ENCODE results near the gene SSX4B. TPM values are rescaled to one million over a fixed set of nuclear protein-coding genes. Genes with fewer than 3 reads are reported as not detected.

SSX4B gene
- total and polyA plus RNA-seq, 2 donors (not counting 1 experiment from before 2014, with no cell fraction given) = not detected

GRCh38 chrX:48459483-48459882 lies 47.7 kb upstream of the SSX4B start:
- Histone ChIP-seq H3K4me2 (ENCODE audit: extremely low read depth, insufficient read depth, low read length) (no peak overlapping the region), H4K20me1 (ENCODE audit: control insufficient read depth, extremely low read depth, insufficient read depth, low read length) (no peaks in the 10 kb centered on the region), H3K27me3 (ENCODE audit: control insufficient read depth, insufficient read depth, low read length) (no peaks in the 10 kb centered on the region), H3K27ac (ENCODE audit: insufficient read depth, low read length) (no peak overlapping the region), H3K79me2 (ENCODE audit: control insufficient read depth, insufficient read depth, low read length) (no peaks in the 10 kb centered on the region), H2AFZ (ENCODE audit: low read length) (no peak overlapping the region), H3K9me3 (ENCODE audit: control insufficient read depth, insufficient read depth, low read depth, low read length) (no peaks in the 10 kb centered on the region), H3K4me3 (replicated peaks in 1 of 4; ENCODE audit: control extremely low read depth in 1 of 4, insufficient read depth in 1 of 4, low read depth in 3 of 4, low read length in 4 of 4) (no peak overlapping the region), H3K36me3 (ENCODE audit: control insufficient read depth, insufficient read depth, low read length) (no peaks in the 10 kb centered on the region), H3K4me1 (ENCODE audit: control insufficient read depth, extremely low read depth, insufficient read depth, low read length) (no peaks in the 10 kb centered on the region), H3K9ac (ENCODE audit: insufficient read depth, low read length) (no peak overlapping the region)
- DNase-seq (ENCODE audit: low read depth in 2 of 2) = no peak
- no peak for TF ChIP-seq EZH2 (IDR thresholded peaks at IDR 0.05; ENCODE audit: low read length, missing control alignments)
- TF ChIP-seq CTCF (conservative IDR thresholded peaks at IDR 0.05 in 1 of 2, IDR thresholded peaks at IDR 0.05 in 1 of 2; ENCODE audit: low read depth in 1 of 2, low read length in 2 of 2) = no peak

DNA sequence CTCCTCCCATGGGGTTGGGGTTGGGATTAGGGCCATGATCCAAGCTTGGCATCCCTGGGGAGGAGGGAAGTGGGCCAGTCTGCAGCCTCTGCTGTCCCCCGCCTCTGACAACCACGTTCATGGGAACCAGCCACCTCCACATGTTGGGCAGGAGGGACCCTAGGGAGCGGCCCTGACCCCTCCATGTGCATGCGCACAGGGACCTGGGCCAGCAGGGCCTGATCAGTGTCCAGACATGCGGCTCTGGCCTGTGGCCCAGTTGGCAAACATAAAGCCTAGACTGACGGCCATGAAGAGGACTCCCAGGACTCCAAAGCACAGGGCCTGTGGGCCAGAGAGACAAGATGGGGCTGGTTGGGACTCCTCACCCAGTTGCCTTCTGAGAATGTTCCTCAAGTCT lies 47.0 kb upstream of the SSX4B start:
- H3K79me2 ChIP-seq (ENCODE audit: control insufficient read depth, insufficient read depth, low read length) = no peaks in the 10 kb centered on the region
- H3K4me3 ChIP-seq (replicated peaks in 1 of 4; ENCODE audit: control extremely low read depth in 1 of 4, insufficient read depth in 1 of 4, low read depth in 3 of 4, low read length in 4 of 4) = no peak overlapping the region
- H3K4me1 ChIP-seq (ENCODE audit: control insufficient read depth, extremely low read depth, insufficient read depth, low read length) = no peaks in the 10 kb centered on the region
- H3K36me3 ChIP-seq (ENCODE audit: control insufficient read depth, insufficient read depth, low read length) = no peaks in the 10 kb centered on the region
- H3K27ac ChIP-seq (ENCODE audit: insufficient read depth, low read length) = no peak overlapping the region
- no peak overlapping the region for H3K9ac ChIP-seq (ENCODE audit: insufficient read depth, low read length)
- H2AFZ ChIP-seq (ENCODE audit: low read length) = no peak overlapping the region
- no peaks in the 10 kb centered on the region for H3K27me3 ChIP-seq (ENCODE audit: control insufficient read depth, insufficient read depth, low read length)
- H3K4me2 ChIP-seq (ENCODE audit: extremely low read depth, insufficient read depth, low read length) = no peak overlapping the region
- no peaks in the 10 kb centered on the region for H3K9me3 ChIP-seq (ENCODE audit: control insufficient read depth, insufficient read depth, low read depth, low read length)
- H4K20me1 ChIP-seq (ENCODE audit: control insufficient read depth, extremely low read depth, insufficient read depth, low read length) = no peaks in the 10 kb centered on the region
- DNase-seq (ENCODE audit: low read depth in 2 of 2) = no peak
- TF ChIP-seq CTCF (conservative IDR thresholded peaks at IDR 0.05 in 1 of 2, IDR thresholded peaks at IDR 0.05 in 1 of 2; ENCODE audit: low read depth in 1 of 2, low read length in 2 of 2) (no peak), EZH2 (IDR thresholded peaks at IDR 0.05; ENCODE audit: low read length, missing control alignments) (no peak)

DNA sequence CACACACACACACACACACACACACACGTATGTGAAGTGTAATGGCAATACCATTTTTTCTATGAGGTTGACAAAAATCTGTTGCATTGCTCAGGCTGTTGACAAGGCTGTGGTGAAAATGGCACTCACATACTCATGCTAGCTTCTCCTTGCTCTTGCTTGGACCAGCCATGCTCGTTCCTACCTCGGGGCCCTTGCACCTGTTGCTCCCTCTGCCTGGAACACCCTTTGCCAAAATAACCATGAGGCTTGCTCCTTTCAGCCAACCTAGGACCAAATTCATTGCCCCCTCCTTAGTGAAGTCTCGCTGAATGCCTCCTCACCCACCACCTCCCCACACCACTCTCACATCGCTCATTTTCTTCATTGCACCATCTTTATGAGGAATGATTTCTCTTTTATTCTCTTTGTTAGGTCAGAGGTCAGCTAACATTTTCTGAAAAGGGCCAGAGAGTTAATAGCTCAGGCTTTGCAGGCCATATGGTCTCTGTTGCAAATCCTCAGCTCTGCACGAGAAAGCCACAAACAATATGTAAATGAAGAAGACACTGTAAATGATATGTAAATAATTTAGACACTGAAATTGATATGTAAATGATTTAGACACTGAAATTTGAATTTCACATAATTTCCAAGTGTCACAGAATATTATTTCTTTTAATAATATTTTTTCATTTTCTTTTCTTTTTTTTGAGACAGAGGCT lies 45.0 kb upstream of the SSX4B start:
- H3K36me3 ChIP-seq (ENCODE audit: control insufficient read depth, insufficient read depth, low read length) = no peaks in the 10 kb centered on the region
- H2AFZ ChIP-seq (ENCODE audit: low read length) = no peak overlapping the region
- no peaks in the 10 kb centered on the region for H4K20me1 ChIP-seq (ENCODE audit: control insufficient read depth, extremely low read depth, insufficient read depth, low read length)
- no peak for DNase-seq (ENCODE audit: low read depth in 2 of 2)
- H3K27ac ChIP-seq (ENCODE audit: insufficient read depth, low read length) = no peak overlapping the region
- H3K4me1 ChIP-seq (ENCODE audit: control insufficient read depth, extremely low read depth, insufficient read depth, low read length) = no peaks in the 10 kb centered on the region
- no peaks in the 10 kb centered on the region for H3K27me3 ChIP-seq (ENCODE audit: control insufficient read depth, insufficient read depth, low read length)
- H3K4me3 ChIP-seq (replicated peaks in 1 of 4; ENCODE audit: control extremely low read depth in 1 of 4, insufficient read depth in 1 of 4, low read depth in 3 of 4, low read length in 4 of 4) = no peak overlapping the region
- H3K9me3 ChIP-seq (ENCODE audit: control insufficient read depth, insufficient read depth, low read depth, low read length) = no peaks in the 10 kb centered on the region
- no peak overlapping the region for H3K9ac ChIP-seq (ENCODE audit: insufficient read depth, low read length)
- H3K79me2 ChIP-seq (ENCODE audit: control insufficient read depth, insufficient read depth, low read length) = no peaks in the 10 kb centered on the region
- no peak overlapping the region for H3K4me2 ChIP-seq (ENCODE audit: extremely low read depth, insufficient read depth, low read length)
- no peak for TF ChIP-seq CTCF (conservative IDR thresholded peaks at IDR 0.05 in 1 of 2, IDR thresholded peaks at IDR 0.05 in 1 of 2; ENCODE audit: low read depth in 1 of 2, low read length in 2 of 2)
- no peak for TF ChIP-seq EZH2 (IDR thresholded peaks at IDR 0.05; ENCODE audit: low read length, missing control alignments)

All from fibroblast of lung (primary cell).